PC-9 (cell line): ENCODE results near the gene RUFY4.

Experiments
- EZH2 ChIP-seq: fragments of 200-600 bp; sonication (generic); IDR thresholded peaks from 2 replicates; pipeline ENCODE4 v1.8.0; 2017; ENCODE audit warnings: antibody characterized with exemption, low read depth
- TF ChIP-seq, protein P1 (sequence below): fragments of 200-600 bp; sonication (generic); conservative IDR thresholded peaks from 2 replicates; pipeline ENCODE4 v1.6.1; 2017; ENCODE audit warnings: mixed run types, antibody characterized with exemption, mild to moderate bottlenecking, moderate library complexity

DNA sequence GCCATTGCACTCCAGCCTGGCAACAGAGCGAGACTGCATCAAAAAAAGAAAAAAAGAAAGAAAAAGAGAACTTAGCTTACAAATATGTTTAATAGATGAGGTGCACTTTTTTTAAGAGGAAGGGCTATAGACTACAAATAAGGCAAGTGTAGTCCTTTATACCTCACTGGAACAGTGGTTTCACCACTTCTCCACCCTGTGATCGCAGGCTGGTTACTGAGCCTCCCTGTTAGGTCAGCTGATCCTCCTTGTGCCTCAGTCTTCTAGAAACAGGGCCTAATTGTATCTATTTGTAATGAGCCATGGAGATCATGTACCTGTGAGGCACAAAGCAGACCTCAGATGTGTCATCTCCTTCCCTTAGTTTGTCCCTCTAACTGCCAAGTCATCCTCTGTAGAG, 61.3 kb downstream of the RUFY4 start:
- TF ChIP-seq, protein P1, sequence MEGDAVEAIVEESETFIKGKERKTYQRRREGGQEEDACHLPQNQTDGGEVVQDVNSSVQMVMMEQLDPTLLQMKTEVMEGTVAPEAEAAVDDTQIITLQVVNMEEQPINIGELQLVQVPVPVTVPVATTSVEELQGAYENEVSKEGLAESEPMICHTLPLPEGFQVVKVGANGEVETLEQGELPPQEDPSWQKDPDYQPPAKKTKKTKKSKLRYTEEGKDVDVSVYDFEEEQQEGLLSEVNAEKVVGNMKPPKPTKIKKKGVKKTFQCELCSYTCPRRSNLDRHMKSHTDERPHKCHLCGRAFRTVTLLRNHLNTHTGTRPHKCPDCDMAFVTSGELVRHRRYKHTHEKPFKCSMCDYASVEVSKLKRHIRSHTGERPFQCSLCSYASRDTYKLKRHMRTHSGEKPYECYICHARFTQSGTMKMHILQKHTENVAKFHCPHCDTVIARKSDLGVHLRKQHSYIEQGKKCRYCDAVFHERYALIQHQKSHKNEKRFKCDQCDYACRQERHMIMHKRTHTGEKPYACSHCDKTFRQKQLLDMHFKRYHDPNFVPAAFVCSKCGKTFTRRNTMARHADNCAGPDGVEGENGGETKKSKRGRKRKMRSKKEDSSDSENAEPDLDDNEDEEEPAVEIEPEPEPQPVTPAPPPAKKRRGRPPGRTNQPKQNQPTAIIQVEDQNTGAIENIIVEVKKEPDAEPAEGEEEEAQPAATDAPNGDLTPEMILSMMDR, result no peak
- TF ChIP-seq EZH2, result no peak
